Naive thymus-derived CD8-positive, alpha-beta T cell (primary cell): Measurements from ENCODE around the gene MLKL. TPM values are rescaled to one million over a fixed set of nuclear protein-coding genes. Genes with fewer than 3 reads are reported as not detected.

Experiments
- ATAC-seq, 2 donors: fragments of 150-1000 bp; cut with Tn5 transposase in 1 of 2; sonication (Bioruptor Pico), chemical (Tn5 transposase) in 1 of 2; 1 replicate in 1 of 2; 2 replicates in 1 of 2; pipeline ENCODE4 v1.10.0; 2021; ENCODE audit warnings: mild to moderate bottlenecking in 2 of 2, moderate library complexity in 2 of 2
- POLR2A ChIA-PET: fragments of 350-600 bp; sonication (Branson Sonifier 250); formaldehyde crosslinking; loops from one replicate; lab custom pipeline; 2021; ENCODE audit warnings: antibody characterized with exemption; lab: Charles Lee
- DNase-seq, 10 donors: peaks; one replicate each; pipeline versions ENCODE4 v3.0.0 to v3.0.0-alpha.2; 2020 to 2022
- H3K27ac Mint-ChIP-seq, 10 donors: one replicate each; pipeline ENCODE4 v1.8.0; 2020 to 2022; ENCODE audit warnings: mild to moderate bottlenecking in 10 of 10, mixed read lengths in 10 of 10, moderate library complexity in 4 of 10, inconsistent platforms in 1 of 10
- H3K27me3 Mint-ChIP-seq, 5 donors: one replicate each; pipeline ENCODE4 v1.8.0; 2021 to 2022; ENCODE audit warnings: mixed read lengths in 5 of 5
- H3K36me3 Mint-ChIP-seq, 3 donors: one replicate each; pipeline ENCODE4 v1.8.0; 2020 to 2022; ENCODE audit warnings: mixed read lengths in 3 of 3, mild to moderate bottlenecking in 2 of 3, inconsistent platforms in 1 of 3
- H3K4me1 Mint-ChIP-seq, 4 donors: one replicate each; pipeline ENCODE4 v1.8.0; 2021 to 2022; ENCODE audit warnings: mixed read lengths in 4 of 4
- H3K4me3 Mint-ChIP-seq, 10 donors: one replicate each; pipeline ENCODE4 v1.8.0; 2020 to 2022; ENCODE audit warnings: mild to moderate bottlenecking in 10 of 10, mixed read lengths in 10 of 10, moderate library complexity in 6 of 10, inconsistent platforms in 1 of 10
- H3K9me3 Mint-ChIP-seq, 9 donors: one replicate each; pipeline ENCODE4 v1.8.0; 2020 to 2022; ENCODE audit warnings: mixed read lengths in 9 of 9, mild to moderate bottlenecking in 3 of 9, inconsistent platforms in 1 of 9, moderate library complexity in 1 of 9
- polyA plus RNA-seq, 3 donors: library from polyadenylated mRNA; unstranded; fragments of 300-500 nt; fragmentation: Illumina TruSeq; gene quantifications; one replicate each; pipeline ENCODE4 v1.2.3, GENCODE V29; 2021
- total RNA-seq, 8 experiments: library from RNA in 2 of 8; stranded (reverse) in 2 of 8; gene quantifications; one replicate each; pipeline ENCODE4 v1.2.3 and lab custom pipeline; 2021 to 2026

MLKL gene
- total and polyA plus RNA-seq, 5 experiments from 2014 or later = 7.3 to 20.6 (median 9.3) TPM

- Mint-ChIP-seq H3K27ac (peak overlapping the region in 7 of 10 donors; percentile 3 to 79 (median 27)), H3K27me3 (no peaks in the 10 kb centered on the region), H3K36me3 (peaks cover 0 to 98% (median 7%) of the 10 kb centered on the region in 3 donors), H3K9me3 (no peaks in the 10 kb centered on the region), H3K4me1 (peaks cover 4 to 14% (median 6%) of the 10 kb centered on the region in 4 donors), H3K4me3 (no peak overlapping the region)
- ATAC-seq (no peak), DNase-seq (no peak)
- POLR2A ChIA-PET = no interaction called here
These were observed 73.8 kb downstream of the MLKL start for GRCh38 chr16:74626741-74627416.

GRCh38 chr16:74625500-74626350 lies 74.9 kb downstream of the MLKL start:
- no peaks in the 10 kb centered on the region for H3K27me3 Mint-ChIP-seq
- POLR2A ChIA-PET = no interaction called here
- H3K9me3 Mint-ChIP-seq = no peaks in the 10 kb centered on the region
- peak overlapping the region in 6 of 10 donors; percentile 3 to 50 (median 20) for H3K27ac Mint-ChIP-seq
- no peak overlapping the region for H3K4me3 Mint-ChIP-seq
- peaks cover 0 to 100% (median 10%) of the 10 kb centered on the region in 3 donors for H3K36me3 Mint-ChIP-seq
- no peak for ATAC-seq
- no peak for DNase-seq
- H3K4me1 Mint-ChIP-seq = peaks cover 4 to 14% (median 6%) of the 10 kb centered on the region in 4 donors

- ATAC-seq = no peak
- Mint-ChIP-seq H3K4me3 (no peak overlapping the region), H3K27me3 (no peaks in the 10 kb centered on the region), H3K9me3 (no peaks in the 10 kb centered on the region), H3K27ac (peak overlapping the region in 5 of 10 donors; percentile 7 to 78 (median 43)), H3K4me1 (peaks cover 4 to 14% (median 6%) of the 10 kb centered on the region in 4 donors), H3K36me3 (peaks cover 0 to 93% (median 7%) of the 10 kb centered on the region in 3 donors)
- no peak for DNase-seq
- POLR2A ChIA-PET = no interaction called here
These were observed 76.8 kb downstream of the MLKL start for GRCh38 chr16:74623839-74624235.

DNA sequence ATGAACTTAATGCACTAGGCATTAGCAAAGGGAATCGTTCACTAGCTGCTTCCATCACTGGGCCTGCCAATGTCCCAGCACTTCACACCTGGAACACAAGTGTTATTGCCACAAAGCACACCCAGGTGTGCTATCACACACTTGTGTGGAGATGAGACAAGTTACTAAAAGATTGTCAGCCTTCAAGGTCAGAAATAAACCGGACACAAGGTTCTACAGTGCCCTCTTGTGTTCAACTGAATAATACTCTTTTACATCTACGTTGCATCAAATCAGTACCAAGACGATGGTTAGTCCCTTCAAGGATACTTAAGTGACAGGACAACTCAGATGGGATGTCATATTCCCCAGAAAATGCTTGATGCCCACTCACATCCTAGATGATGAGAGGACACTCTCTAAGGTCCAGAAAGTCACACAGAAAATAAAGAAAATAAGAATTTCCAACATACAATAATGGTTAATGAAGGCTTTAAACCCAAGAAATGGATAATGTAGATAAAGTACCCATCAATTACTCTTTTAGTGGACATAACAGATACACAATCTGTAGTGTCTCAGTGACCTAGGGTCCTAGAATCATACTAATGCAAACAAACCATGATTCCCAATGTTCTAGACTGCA lies 77.3 kb downstream of the MLKL start:
- Mint-ChIP-seq H3K4me3 (no peak overlapping the region), H3K36me3 (peaks cover 0 to 89% (median 7%) of the 10 kb centered on the region in 3 donors), H3K27ac (peak overlapping the region in 5 of 10 donors; percentile 33 to 84 (median 69)), H3K9me3 (no peaks in the 10 kb centered on the region), H3K27me3 (no peaks in the 10 kb centered on the region), H3K4me1 (peaks cover 4 to 14% (median 6%) of the 10 kb centered on the region in 4 donors)
- DNase-seq (peak in 4 of 10 donors; percentile 19 to 59 (median 54)), ATAC-seq (peak; percentile 49 to 53)
- POLR2A ChIA-PET = interaction anchor here (1.1 to 1.3 kb wide), 2 partner anchors 17 to 43 kb away, joined by 3 to 5 read pairs; partner anchors contain the start of genes GLG1 and RFWD3

- Mint-ChIP-seq H3K9me3 (no peaks in the 10 kb centered on the region), H3K27me3 (no peaks in the 10 kb centered on the region), H3K4me1 (peaks cover 7 to 13% (median 11%) of the 10 kb centered on the region in 4 donors), H3K27ac (peak overlapping the region in 1 of 10 donors; percentile 2), H3K4me3 (no peak overlapping the region), H3K36me3 (peaks cover 0 to 83% (median 7%) of the 10 kb centered on the region in 3 donors)
- no peak for DNase-seq
- POLR2A ChIA-PET = interaction anchor here (1.3 kb wide), 1 partner anchor 15 kb away, joined by 3 read pairs; the partner anchor contains the start of gene GLG1
- ATAC-seq = no peak
These were observed 78.7 kb downstream of the MLKL start for GRCh38 chr16:74622005-74622404.

Other genes with a start within 250 kb of the MLKL start
- 100 to 1,000 TPM; 192 to 195 TPM for gene GLG1, start 93.7 kb downstream of the MLKL start, total RNA-seq
- 100 to 1,000 TPM; 137 to 210 (median 164) TPM for gene GLG1, start 93.7 kb downstream of the MLKL start, polyA plus RNA-seq
- 10 to 100 TPM; 42.0 to 52.3 TPM for gene RFWD3, start 34.0 kb downstream of the MLKL start, total RNA-seq
- gene RFWD3, start 34.0 kb downstream of the MLKL start, polyA plus RNA-seq = 10 to 100 TPM; 11.3 to 22.6 (median 11.7) TPM
- not detected for gene FA2H, start 74.0 kb upstream of the MLKL start, total RNA-seq
- gene FA2H, start 74.0 kb upstream of the MLKL start, polyA plus RNA-seq = not detected